Endodermal cell (in vitro differentiated cells): ENCODE results near the gene ASCC1. TPM values are rescaled to one million over a fixed set of nuclear protein-coding genes. Genes with fewer than 3 reads are reported as not detected.
A peak's percentile ranks its signal among the peaks of the same experiment; 100 is the strongest.

Experiments used
- DNase-seq: peaks from one replicate; pipeline ENCODE4 v3.0.0-alpha.2; 2017
- H3K27ac ChIP-seq: 2 replicates; pipeline ENCODE4 v1.5.1; 2013; ENCODE audit warnings: mild to moderate bottlenecking, low read depth, low read length, moderate library complexity
- H3K27me3 ChIP-seq: 2 replicates; pipeline ENCODE4 v1.6.1; 2013; ENCODE audit warnings: mild to moderate bottlenecking, low read length, moderate library complexity; ENCODE audit not compliant: insufficient read depth, control insufficient read depth, poor library complexity, severe bottlenecking
- H3K36me3 ChIP-seq: 2 replicates; pipeline ENCODE4 v1.7.0; 2013; ENCODE audit warnings: mild to moderate bottlenecking, low read length, moderate library complexity; ENCODE audit not compliant: control insufficient read depth, insufficient read depth
- H3K4me1 ChIP-seq: one replicate; pipeline ENCODE4 v1.7.0; 2013; ENCODE audit warnings: low read length; ENCODE audit not compliant: control insufficient read depth, insufficient read depth
- H3K4me3 ChIP-seq: 2 replicates; pipeline ENCODE4 v1.5.1; 2013; ENCODE audit warnings: mild to moderate bottlenecking, low read length, moderate library complexity
- H3K9ac ChIP-seq: 2 replicates; pipeline ENCODE4 v1.6.1; 2013; ENCODE audit warnings: mild to moderate bottlenecking, low read length, moderate library complexity; ENCODE audit not compliant: poor library complexity, severe bottlenecking; ENCODE audit errors: extremely low read depth
- H3K9me3 ChIP-seq: 2 replicates; pipeline ENCODE4 v1.6.1; 2013; ENCODE audit warnings: mild to moderate bottlenecking, low read length, moderate library complexity; ENCODE audit not compliant: control insufficient read depth
- H3K27ac Mint-ChIP-seq: 2 replicates; pipeline ENCODE4 v1.8.0; 2020; ENCODE audit warnings: mixed read lengths
- H3K27me3 Mint-ChIP-seq: 2 replicates; pipeline ENCODE4 v1.8.0; 2021; ENCODE audit warnings: mild to moderate bottlenecking, mixed read lengths; ENCODE audit not compliant: insufficient read depth
- H3K36me3 Mint-ChIP-seq: 2 replicates; pipeline ENCODE4 v1.8.0; 2020; ENCODE audit warnings: low read depth, mixed read lengths
- H3K4me1 Mint-ChIP-seq: 2 replicates; pipeline ENCODE4 v1.8.0; 2020; ENCODE audit warnings: mixed read lengths
- H3K4me3 Mint-ChIP-seq: 2 replicates; pipeline ENCODE4 v1.8.0; 2020; ENCODE audit warnings: mild to moderate bottlenecking, moderate library complexity, mixed read lengths
- H3K9me3 Mint-ChIP-seq: 2 replicates; pipeline ENCODE4 v1.8.0; 2020; ENCODE audit warnings: mild to moderate bottlenecking, mixed read lengths
- CTCF ChIP-seq: fragments of 200-600 bp; sonication (generic); conservative IDR thresholded peaks from 2 replicates; pipeline ENCODE4 v1.5.0; 2021; ENCODE audit warnings: antibody characterized with exemption, mild to moderate bottlenecking
- WGBS, 2 experiments: methylation state at CpG; one replicate each; pipeline versions ENCODE4 v1.1.5 to v1.1.7; 2013; ENCODE audit warnings: missing lambda C conversion rate in 2 of 2, mixed read lengths in 1 of 2; ENCODE audit not compliant: insufficient coverage in 1 of 2, insufficient read length in 1 of 2; 5-methylcytosine and 5-hydroxymethylcytosine counted together
- total RNA-seq, 2 donors: library from RNA; stranded (reverse); fragmentation: NEBNext Ultra II Directional in 1 of 2; extraction: Animal tissue kit (Norgen Biotek cat#: 25700) in 1 of 2; gene quantifications; 2 replicates in 1 of 2; 3 replicates in 1 of 2; pipeline ENCODE4 v1.2.1, GENCODE V29; 2021

ASCC1 gene
- total RNA-seq, 2 donors from 2014 or later = 29.2 to 34.0 TPM

- no peak for DNase-seq
- Mint-ChIP-seq H3K36me3 (peaks cover 38% of the 10 kb centered on the region), H3K4me1 (peaks cover 4% of the 10 kb centered on the region), H3K27me3 (no peaks in the 10 kb centered on the region), H3K27ac (no peak overlapping the region), H3K4me3 (no peak overlapping the region), H3K9me3 (peaks cover 20% of the 10 kb centered on the region)
- H3K4me1 ChIP-seq = no peaks in the 10 kb centered on the region
- H3K9me3 ChIP-seq = peaks cover 29% of the 10 kb centered on the region
- peaks cover 7% of the 10 kb centered on the region for H3K36me3 ChIP-seq
- no peak overlapping the region for H3K27ac ChIP-seq
- 95% methylated on average over 2 of the region's 2 CpGs; no CpG with 5 or more reads in 1 of the 2 experiments for WGBS, 2 experiments
- no peaks in the 10 kb centered on the region for H3K27me3 ChIP-seq
- peak overlapping the region; percentile 22 for H3K4me3 ChIP-seq
- TF ChIP-seq CTCF = no peak
- H3K9ac ChIP-seq = no peak overlapping the region
Observed at GRCh38 chr10:72114706-72115450, 101.2 kb downstream of the ASCC1 start.

DNA sequence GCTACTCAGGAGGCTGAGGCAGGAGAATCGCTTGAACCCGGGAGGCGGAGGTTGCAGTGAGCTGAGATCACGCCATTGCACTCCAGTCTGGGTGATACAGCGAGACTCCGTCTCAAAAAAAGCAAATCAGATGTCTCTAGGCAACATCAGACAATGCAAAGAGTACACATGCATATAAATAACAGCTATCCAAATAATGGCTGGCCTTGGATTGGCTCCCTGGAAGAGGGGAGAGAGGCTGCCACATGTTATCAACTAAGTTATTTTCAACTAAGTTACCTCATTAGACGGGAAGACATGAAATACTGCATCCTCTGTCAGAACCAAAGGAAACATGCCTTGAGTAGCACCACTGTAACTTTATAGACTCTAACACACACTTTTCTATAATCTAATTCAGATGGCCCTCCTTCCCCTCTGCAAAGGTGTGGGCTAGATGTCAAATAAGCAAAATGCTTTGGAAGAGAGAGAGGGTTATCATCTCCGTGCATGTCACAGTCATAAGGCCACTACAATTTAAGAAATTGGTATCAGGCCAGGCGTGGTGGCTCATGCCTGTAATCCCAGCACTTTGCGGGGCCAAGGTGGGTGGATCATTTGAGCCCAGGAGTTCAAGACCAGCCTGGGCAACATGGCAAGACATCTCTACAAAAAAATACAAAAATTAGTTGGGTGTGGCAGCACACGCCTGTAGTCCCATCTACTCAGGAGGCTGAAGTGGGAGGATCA lies 105.2 kb downstream of the ASCC1 start:
- H3K4me3 Mint-ChIP-seq = no peak overlapping the region
- no peak for TF ChIP-seq CTCF
- Histone ChIP-seq H3K4me1 (peaks cover 3% of the 10 kb centered on the region), H3K27ac (no peak overlapping the region), H3K27me3 (no peaks in the 10 kb centered on the region), H3K9me3 (peaks cover 10% of the 10 kb centered on the region), H3K4me3 (no peak overlapping the region), H3K36me3 (no peaks in the 10 kb centered on the region), H3K9ac (no peak overlapping the region)
- 95 to 98% methylated on average over 4 to 11 of the region's 11 CpGs for WGBS, 2 experiments
- DNase-seq = no peak
- H3K9me3 Mint-ChIP-seq = peaks cover 7% of the 10 kb centered on the region
- no peaks in the 10 kb centered on the region for H3K27me3 Mint-ChIP-seq
- no peak overlapping the region for H3K27ac Mint-ChIP-seq
- H3K36me3 Mint-ChIP-seq = peaks cover 18% of the 10 kb centered on the region
- peaks cover 13% of the 10 kb centered on the region for H3K4me1 Mint-ChIP-seq

GRCh38 chr10:72109636-72110157 lies 106.4 kb downstream of the ASCC1 start:
- Histone ChIP-seq H3K27me3 (no peaks in the 10 kb centered on the region), H3K36me3 (no peaks in the 10 kb centered on the region), H3K27ac (no peak overlapping the region), H3K9ac (no peak overlapping the region), H3K4me1 (peaks cover 3% of the 10 kb centered on the region), H3K4me3 (no peak overlapping the region), H3K9me3 (peaks cover 2% of the 10 kb centered on the region)
- DNase-seq = no peak
- H3K27ac Mint-ChIP-seq = no peak overlapping the region
- H3K4me3 Mint-ChIP-seq = no peak overlapping the region
- peaks cover 9% of the 10 kb centered on the region for H3K36me3 Mint-ChIP-seq
- 96 to 98% methylated on average over 6 to 8 of the region's 8 CpGs for WGBS, 2 experiments
- H3K4me1 Mint-ChIP-seq = peaks cover 10% of the 10 kb centered on the region
- H3K9me3 Mint-ChIP-seq = no peaks in the 10 kb centered on the region
- TF ChIP-seq CTCF = no peak
- H3K27me3 Mint-ChIP-seq = no peaks in the 10 kb centered on the region
